ENCODE results near the gene TGFB1I1. TPM values are rescaled to one million over a fixed set of nuclear protein-coding genes. Genes with fewer than 3 reads are reported as not detected.

The TGFB1I1 gene
- total and polyA plus RNA-seq, 2 of the 13 experiments (the other 11 are each of a cell fraction or from before 2014, with no cell fraction given): 0.80 to 2.9 TPM

DNA sequence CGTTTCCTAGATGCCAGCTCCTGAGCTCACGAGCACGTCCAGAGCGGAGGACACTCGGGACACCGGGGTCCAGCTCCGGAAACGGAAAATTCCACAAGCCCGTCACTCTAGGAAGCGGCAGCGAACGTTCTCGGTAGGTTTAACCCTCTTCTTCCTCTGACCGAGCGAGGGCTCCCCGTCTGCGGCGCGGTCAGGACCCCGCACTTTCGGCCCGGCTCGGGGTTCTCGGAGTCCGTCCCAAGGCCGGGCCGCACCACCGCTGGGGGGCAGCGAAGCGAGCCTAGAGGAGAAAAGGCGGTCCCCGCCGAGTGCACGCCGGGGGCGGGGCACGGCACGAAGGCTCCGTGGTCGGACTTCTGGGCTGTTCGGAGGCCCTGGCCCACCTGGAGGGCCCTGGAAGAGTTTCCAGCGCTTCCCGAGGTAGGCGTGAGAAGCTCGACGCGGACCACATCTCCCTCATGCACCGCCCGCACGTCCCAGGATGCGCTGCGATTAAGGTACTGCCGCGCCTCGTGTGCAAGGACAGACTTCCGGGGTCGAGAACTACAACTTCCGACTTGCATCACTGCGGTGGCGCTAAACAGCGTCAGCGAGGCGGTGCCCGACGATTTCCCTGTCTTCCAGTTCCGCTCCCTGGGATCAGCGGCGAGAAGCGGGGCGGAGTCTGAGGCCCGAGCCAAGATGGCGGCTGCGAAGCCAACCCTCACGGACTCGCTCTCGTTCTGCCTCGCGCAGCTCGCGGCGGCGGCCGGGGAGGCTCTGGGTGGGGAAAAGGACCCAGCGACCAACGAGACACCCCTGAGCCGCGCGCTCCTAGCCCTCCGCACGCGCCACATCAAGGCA, 12.9 kb upstream of the TGFB1I1 start, which contains the start of gene ARMC5 (continued):
- TF ChIP-seq, protein P1, sequence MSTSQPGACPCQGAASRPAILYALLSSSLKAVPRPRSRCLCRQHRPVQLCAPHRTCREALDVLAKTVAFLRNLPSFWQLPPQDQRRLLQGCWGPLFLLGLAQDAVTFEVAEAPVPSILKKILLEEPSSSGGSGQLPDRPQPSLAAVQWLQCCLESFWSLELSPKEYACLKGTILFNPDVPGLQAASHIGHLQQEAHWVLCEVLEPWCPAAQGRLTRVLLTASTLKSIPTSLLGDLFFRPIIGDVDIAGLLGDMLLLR (CRISPR knock-in tag; IDR thresholded peaks at IDR 0.05): peak; percentile 89; the same call in 1 of the 2 replicates
- TF ChIP-seq ZBTB7B (CRISPR knock-in tag; IDR thresholded peaks at IDR 0.05) (peak; percentile 69; the same call in 1 of the 2 replicates), ZNF660 (CRISPR knock-in tag; IDR thresholded peaks at IDR 0.05; ENCODE audit: borderline replicate concordance, low read depth) (no peak), ESRRA (CRISPR knock-in tag; IDR thresholded peaks at IDR 0.05; ENCODE audit: low read depth) (no peak), KAT7 (CRISPR knock-in tag; IDR thresholded peaks at IDR 0.05; ENCODE audit: borderline replicate concordance) (peak; percentile 69; the same call in 1 of the 2 replicates), MTA1 (CRISPR knock-in tag; IDR thresholded peaks at IDR 0.05; ENCODE audit: borderline replicate concordance) (peak; percentile 73; the same call in 1 of the 2 replicates), ZNF263 (CRISPR knock-in tag; IDR thresholded peaks at IDR 0.05) (peak; percentile 65), PTBP1 (IDR thresholded peaks at IDR 0.05; ENCODE audit: low read depth, low read length, poor library complexity, severe bottlenecking) (peak; percentile 55), CENPT (CRISPR knock-in tag; IDR thresholded peaks at IDR 0.05; ENCODE audit: low read depth) (peak; percentile 95), HNRNPK (IDR thresholded peaks at IDR 0.05; ENCODE audit: low read depth, low read length, poor library complexity, severe bottlenecking) (peak; percentile 30), ZNF432 (CRISPR knock-in tag; IDR thresholded peaks at IDR 0.05; ENCODE audit: borderline replicate concordance) (no peak), ARID2 (CRISPR knock-in tag; IDR thresholded peaks at IDR 0.05; ENCODE audit: borderline replicate concordance) (peak; percentile 83; the same call in 1 of the 2 replicates), SRSF4 (IDR thresholded peaks at IDR 0.05; ENCODE audit: low read depth, low read length, poor library complexity, severe bottlenecking) (no peak), CBFB (CRISPR knock-in tag; IDR thresholded peaks at IDR 0.05) (peak; percentile 56; the same call in 1 of the 2 replicates), ZNF558 (CRISPR knock-in tag; IDR thresholded peaks at IDR 0.05; ENCODE audit: borderline replicate concordance) (peak; percentile 97; the same call in 1 of the 2 replicates), FOXA3 (CRISPR knock-in tag; IDR thresholded peaks at IDR 0.05) (peak; percentile 56; the same call in 1 of the 2 replicates), KDM3A (CRISPR knock-in tag; IDR thresholded peaks at IDR 0.05; ENCODE audit: low read depth) (peak; percentile 88), ZBTB1 (CRISPR knock-in tag; IDR thresholded peaks at IDR 0.05; ENCODE audit: borderline replicate concordance) (no peak), ZNF121 (CRISPR knock-in tag; IDR thresholded peaks at IDR 0.05) (0 out of 2 replicates have a peak, but pooled peaks have one; percentile 3), ZNF678 (CRISPR knock-in tag; IDR thresholded peaks at IDR 0.05) (peak; percentile 70; the same call in 1 of the 2 replicates), ZNF792 (CRISPR knock-in tag; IDR thresholded peaks at IDR 0.05) (peak; percentile 96), TGIF2 (CRISPR knock-in tag; IDR thresholded peaks at IDR 0.05) (0 out of 2 replicates have a peak, but pooled peaks have one; percentile 62)
- TF ChIP-seq, protein P2, sequence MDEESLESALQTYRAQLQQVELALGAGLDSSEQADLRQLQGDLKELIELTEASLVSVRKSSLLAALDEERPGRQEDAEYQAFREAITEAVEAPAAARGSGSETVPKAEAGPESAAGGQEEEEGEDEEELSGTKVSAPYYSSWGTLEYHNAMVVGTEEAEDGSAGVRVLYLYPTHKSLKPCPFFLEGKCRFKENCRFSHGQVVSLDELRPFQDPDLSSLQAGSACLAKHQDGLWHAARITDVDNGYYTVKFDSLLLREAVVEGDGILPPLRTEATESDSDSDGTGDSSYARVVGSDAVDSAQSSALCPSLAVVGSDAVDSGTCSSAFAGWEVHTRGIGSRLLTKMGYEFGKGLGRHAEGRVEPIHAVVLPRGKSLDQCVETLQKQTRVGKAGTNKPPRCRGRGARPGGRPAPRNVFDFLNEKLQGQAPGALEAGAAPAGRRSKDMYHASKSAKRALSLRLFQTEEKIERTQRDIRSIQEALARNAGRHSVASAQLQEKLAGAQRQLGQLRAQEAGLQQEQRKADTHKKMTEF (CRISPR knock-in tag; IDR thresholded peaks at IDR 0.05): peak; percentile 98
- TF ChIP-seq, protein P3, sequence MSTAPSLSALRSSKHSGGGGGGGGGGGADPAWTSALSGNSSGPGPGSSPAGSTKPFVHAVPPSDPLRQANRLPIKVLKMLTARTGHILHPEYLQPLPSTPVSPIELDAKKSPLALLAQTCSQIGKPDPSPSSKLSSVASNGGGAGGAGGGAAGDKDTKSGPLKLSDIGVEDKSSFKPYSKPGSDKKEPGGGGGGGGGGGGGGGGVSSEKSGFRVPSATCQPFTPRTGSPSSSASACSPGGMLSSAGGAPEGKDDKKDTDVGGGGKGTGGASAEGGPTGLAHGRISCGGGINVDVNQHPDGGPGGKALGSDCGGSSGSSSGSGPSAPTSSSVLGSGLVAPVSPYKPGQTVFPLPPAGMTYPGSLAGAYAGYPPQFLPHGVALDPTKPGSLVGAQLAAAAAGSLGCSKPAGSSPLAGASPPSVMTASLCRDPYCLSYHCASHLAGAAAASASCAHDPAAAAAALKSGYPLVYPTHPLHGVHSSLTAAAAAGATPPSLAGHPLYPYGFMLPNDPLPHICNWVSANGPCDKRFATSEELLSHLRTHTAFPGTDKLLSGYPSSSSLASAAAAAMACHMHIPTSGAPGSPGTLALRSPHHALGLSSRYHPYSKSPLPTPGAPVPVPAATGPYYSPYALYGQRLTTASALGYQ (CRISPR knock-in tag; IDR thresholded peaks at IDR 0.05): peak; percentile 89
